Activated CD8-positive, alpha-beta memory T cell treated with anti-CD3 and anti-CD28 coated beads for 48 hours (primary cell): ENCODE measurements around the gene MCC.

ENCODE experiments used
- DNase-seq, 3 experiments: peaks; one replicate each; pipeline ENCODE4 v3.0.0-alpha.2; 2020; ENCODE audit warnings: low read depth in 2 of 3, low spot score in 2 of 3

MCC gene

GRCh38 chr5:113487781-113488644 is at the start of gene MCC:
MCC (minus strand) TSS chr5:113488453.
- peak in 1 of 3 experiments; percentile 5 for DNase-seq

DNA sequence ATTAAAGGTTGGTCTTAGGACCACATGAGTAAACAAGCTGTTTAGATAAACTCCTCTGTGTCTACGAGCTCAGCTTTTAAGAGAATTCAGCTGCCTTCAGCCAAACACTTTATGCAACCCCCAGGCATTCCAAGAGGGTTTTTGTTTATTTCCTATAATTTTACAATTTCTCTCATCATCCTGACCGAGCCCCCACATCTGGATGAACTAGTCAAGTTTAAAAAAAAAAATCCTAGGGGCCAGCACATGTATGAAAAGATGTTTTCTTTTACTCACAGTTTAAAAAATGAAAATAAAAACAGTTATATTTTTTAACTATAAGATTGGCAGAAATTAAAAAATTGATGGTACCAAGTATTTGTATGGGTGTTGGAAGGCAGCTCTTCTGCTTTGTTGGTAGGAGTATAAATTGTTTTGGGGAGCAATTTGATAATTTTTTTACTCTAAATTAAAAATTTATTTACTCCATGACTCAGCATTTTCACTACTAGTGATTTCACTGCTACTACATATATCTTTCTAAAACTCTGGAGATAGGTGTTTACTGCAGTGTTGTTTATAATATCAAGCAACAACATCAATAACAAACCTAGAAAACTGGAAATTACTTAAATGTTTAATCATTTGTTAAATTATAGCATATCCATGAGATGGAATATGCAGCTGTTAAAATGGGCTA is 43.4 kb upstream of the MCC start:
- no peak for DNase-seq

DNA sequence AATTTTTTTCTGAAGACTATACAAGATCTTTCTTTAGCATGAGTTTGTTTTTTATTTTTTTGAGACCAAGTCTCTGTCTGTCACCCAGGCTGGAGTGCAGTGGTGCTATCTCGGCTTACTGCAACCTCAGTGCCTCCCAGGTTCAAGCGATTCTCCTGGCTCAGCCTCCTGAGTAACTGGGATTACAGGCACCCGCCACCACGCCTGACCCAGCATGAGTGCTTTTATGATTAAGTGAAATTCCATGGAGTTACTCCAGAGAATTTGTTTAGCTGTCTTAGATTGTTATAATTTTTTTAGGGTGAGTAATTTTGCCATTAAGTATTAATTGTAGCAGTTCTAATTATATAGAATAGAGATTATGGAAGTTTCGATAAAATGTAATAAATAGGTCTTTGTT is 39.5 kb upstream of the MCC start:
- no peak for DNase-seq

DNA sequence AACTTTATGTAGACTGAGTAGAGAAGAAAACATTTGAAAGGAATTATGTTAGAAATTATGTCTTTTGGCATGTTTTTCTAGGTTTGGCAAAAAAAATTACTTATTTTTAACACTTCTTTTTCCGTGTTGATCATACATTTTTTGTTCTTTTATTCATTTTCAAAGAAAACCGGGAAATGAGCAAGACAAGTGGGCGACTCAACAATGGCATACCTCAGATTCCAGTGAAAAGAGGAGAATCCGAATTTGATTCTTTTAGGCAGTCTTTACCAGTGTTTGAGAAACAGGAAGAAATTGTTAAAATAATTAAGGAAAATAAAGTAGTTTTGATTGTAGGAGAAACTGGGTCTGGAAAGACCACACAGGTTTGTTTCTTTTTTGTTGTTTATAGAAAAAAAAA is 38.2 kb upstream of the MCC start:
- DNase-seq = no peak

- DNase-seq = no peak
Measured at GRCh38 chr5:113524927-113525326, 36.7 kb upstream of the MCC start.

GRCh38 chr5:113523168-113523567 is 34.9 kb upstream of the MCC start:
- DNase-seq = no peak

DNA sequence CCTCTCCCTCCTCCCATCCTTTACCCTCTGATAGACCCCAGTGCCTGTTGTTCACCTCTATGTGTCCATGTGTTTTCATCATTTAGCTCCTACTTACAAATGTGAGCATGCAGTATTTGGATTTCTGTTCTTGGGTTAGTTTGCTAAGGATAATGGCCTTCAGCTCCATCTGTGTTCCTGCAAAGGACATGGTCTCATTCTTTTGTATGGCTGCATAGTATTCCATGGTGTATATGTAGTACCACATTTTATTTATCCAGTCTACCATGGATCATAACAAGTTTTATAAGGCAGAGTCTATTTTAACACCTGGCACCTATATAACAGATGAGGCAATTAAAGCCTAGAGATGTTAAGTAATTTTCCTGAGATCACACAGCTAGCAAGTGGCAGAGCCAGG is 32.6 kb upstream of the MCC start:
- DNase-seq = no peak

- no peak for DNase-seq
Measured at GRCh38 chr5:113520429-113520828, 32.2 kb upstream of the MCC start.

DNA sequence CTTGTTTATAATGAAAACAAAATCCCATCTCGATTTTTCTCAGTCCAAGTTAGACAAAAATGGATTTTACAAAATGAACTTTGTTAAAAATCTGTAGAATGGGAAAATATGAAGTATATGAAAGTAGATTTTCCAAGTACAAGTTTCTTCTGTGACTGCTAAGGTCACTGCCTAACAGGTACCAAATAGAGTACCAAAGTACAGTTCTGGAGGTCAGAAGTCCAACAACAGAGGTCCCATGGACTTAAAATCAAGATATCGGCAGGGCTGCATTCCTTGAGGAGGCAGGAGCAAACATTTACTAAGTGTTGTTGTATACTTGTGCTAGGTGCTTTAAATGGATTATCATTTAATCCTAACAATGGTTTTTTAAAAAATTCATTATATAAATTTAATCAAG is 31.2 kb upstream of the MCC start:
- DNase-seq = no peak

DNA sequence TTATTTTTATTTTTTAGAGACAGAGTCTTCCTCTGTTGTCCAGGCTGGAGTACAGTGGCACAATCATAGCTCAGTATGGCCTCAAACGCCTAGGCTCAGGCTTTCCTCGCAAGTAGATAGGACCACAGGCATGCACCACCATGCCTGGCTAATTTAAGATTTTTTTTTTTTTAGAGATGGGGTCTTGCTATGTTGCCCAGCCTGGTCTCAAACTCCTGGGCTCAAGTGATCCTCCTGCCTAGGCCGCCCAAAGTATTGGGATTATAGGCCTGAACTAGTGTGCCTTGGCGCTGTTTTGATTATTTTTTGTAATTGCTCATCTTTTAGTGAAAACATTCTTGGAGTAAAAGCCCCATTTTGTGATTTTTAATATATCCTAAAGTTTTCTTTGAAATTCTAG is 30.6 kb upstream of the MCC start:
- no peak for DNase-seq

GRCh38 chr5:113514289-113514635 is 26.0 kb upstream of the MCC start:
- no peak for DNase-seq

- peak; percentile 72 to 74 (median 73) for DNase-seq
Measured at GRCh38 chr5:113513384-113514288, 25.4 kb upstream of the MCC start, which contains the start of gene YTHDC2. YTHDC2 (plus strand) TSS chr5:113513694; CDS start chr5:113513896, 202 bp downstream.

DNA sequence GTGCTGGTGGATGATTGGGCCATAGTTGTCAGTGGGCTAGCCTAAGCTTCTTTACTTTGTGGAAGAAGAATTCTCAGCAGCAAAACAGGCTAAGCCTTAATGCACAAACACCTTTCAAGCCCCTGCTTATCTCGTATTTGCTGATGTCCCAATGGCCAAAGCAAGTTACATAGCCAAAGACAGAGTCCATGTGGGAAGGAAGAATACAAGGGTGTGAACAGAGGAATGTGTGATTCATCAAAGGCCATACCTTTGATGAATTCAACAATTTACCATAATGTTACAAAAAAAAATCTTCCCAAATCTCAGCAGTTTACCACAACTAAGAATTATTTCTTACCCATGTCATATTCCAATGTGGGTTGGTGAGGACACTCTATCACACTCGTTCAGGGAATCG is 24.1 kb upstream of the MCC start:
- no peak for DNase-seq

GRCh38 chr5:113510836-113511451 is 22.7 kb upstream of the MCC start:
- no peak for DNase-seq

DNA sequence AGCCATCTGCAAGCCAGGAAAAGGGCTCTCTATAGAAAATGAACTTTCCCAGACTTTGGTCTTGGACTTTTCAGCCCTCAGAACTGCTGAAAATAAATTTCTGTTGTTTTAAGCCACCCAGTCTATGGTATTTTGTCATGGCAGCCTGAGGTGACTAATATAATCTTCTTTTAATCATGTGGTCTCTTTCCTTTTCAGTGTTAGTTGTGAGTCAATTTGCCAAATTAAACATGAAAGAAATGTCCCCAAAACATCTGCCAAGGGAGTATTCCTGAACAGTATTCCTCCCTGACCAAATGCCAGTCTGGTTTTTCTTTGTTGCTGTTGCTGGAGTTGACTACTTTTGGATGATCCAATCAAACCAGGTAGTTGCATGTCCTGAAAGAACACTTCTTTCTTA is 20.5 kb upstream of the MCC start:
- DNase-seq = no peak

GRCh38 chr5:113507601-113508000 is 19.3 kb upstream of the MCC start:
- no peak for DNase-seq

- DNase-seq = no peak
Measured at GRCh38 chr5:113505181-113505580, 16.9 kb upstream of the MCC start.

- DNase-seq = no peak
Measured at GRCh38 chr5:113503146-113503545, 14.9 kb upstream of the MCC start.

DNA sequence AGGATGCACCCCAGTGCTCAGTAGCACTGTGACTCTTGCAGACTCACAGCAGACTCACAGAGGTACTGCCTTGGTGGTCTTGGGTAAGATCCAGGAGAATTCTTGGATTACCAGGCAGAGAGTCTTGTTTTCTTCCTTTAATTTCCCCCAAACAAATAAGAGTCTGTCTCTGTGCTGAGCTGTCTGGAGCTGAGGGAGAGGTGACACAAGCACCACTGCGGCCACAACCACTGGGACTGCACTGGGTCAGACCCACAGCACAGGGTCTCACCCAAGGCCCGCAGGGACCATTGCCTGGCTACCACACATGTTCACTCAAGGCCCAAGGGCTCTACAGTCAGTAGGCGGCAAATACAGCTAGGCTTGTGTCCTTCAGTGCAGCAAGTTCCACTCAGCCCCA is 13.8 kb upstream of the MCC start:
- no peak for DNase-seq

GRCh38 chr5:113495422-113495841 is 7.2 kb upstream of the MCC start:
- DNase-seq = no peak

GRCh38 chr5:113493446-113493845 is 5.2 kb upstream of the MCC start:
- DNase-seq = no peak
